ENCODE data around the gene CDC25B. TPM values are rescaled to one million over a fixed set of nuclear protein-coding genes. Genes with fewer than 3 reads are reported as not detected.

The CDC25B gene
- total and polyA plus RNA-seq, 10 of the 15 experiments (the other 5 are each of a cell fraction or from before 2014, with no cell fraction given): 4.6 to 58.8 (median 24.6) TPM

DNA sequence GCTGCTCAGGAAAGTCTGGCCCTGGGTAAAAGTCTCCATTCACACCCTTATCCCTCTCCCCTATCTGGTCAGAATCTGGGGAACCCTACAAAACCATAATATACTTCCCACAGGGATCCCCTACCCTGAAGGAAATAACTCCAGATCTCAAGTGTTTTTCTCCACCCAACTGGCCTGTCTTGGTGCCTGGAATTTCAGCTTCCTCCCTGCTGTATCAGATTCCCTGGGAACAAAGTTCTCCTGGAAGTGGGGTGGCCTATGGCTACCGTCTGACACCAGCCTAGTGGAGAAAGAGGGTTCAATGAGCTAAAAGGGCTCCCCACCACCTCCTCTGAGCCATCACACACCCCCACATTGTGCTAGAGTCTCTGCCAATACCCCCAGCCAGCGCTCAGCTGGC, 48.6 kb upstream of the CDC25B start:
- Histone ChIP-seq H3K4me3 (no peak overlapping the region), H3K36me3 (ENCODE audit: control insufficient read depth in 2 of 2, insufficient read depth in 2 of 2, low read length in 1 of 2) (no peaks in the 10 kb centered on the region), H3K79me2 (ENCODE audit: control insufficient read depth, insufficient read depth, low read length) (no peaks in the 10 kb centered on the region), H2AFZ (ENCODE audit: control insufficient read depth, low read depth, low read length) (no peak overlapping the region), H3K27ac (ENCODE audit: control insufficient read depth, insufficient read depth) (no peak overlapping the region), H4K20me1 (ENCODE audit: control insufficient read depth, insufficient read depth) (no peaks in the 10 kb centered on the region), H3K27me3 (replicated peaks in 1 of 2; ENCODE audit: control insufficient read depth in 2 of 2, insufficient read depth in 2 of 2, low read length in 1 of 2) (no peaks in the 10 kb centered on the region), H3K4me1 (ENCODE audit: control insufficient read depth, insufficient read depth, low read length) (no peaks in the 10 kb centered on the region), H3K4me2 (ENCODE audit: control insufficient read depth, insufficient read depth) (no peak overlapping the region), H3K9me3 (replicated peaks; ENCODE audit: control insufficient read depth, insufficient read depth, low read length) (no peaks in the 10 kb centered on the region), H3K9ac (ENCODE audit: control insufficient read depth, insufficient read depth, low read length) (no peak overlapping the region)
- FAIRE-seq (no peak), ATAC-seq (no peak), DNase-seq (ENCODE audit: low read depth, low spot score) (no peak)
- no TSS peak for BruUV-seq (replicated peaks)
- 0% methylated on average over 2 of the region's 2 CpGs for WGBS (ENCODE audit: insufficient coverage, insufficient replicate concordance, low lambda C conversion rate, missing lambda C conversion rate)
- intact Hi-C loops (cut with micrococcal nuclease; ENCODE audit: unreplicated experiment) (no loop called here), in situ Hi-C loops (cut with MboI) (no loop called here)
- TF ChIP-seq, protein P1, sequence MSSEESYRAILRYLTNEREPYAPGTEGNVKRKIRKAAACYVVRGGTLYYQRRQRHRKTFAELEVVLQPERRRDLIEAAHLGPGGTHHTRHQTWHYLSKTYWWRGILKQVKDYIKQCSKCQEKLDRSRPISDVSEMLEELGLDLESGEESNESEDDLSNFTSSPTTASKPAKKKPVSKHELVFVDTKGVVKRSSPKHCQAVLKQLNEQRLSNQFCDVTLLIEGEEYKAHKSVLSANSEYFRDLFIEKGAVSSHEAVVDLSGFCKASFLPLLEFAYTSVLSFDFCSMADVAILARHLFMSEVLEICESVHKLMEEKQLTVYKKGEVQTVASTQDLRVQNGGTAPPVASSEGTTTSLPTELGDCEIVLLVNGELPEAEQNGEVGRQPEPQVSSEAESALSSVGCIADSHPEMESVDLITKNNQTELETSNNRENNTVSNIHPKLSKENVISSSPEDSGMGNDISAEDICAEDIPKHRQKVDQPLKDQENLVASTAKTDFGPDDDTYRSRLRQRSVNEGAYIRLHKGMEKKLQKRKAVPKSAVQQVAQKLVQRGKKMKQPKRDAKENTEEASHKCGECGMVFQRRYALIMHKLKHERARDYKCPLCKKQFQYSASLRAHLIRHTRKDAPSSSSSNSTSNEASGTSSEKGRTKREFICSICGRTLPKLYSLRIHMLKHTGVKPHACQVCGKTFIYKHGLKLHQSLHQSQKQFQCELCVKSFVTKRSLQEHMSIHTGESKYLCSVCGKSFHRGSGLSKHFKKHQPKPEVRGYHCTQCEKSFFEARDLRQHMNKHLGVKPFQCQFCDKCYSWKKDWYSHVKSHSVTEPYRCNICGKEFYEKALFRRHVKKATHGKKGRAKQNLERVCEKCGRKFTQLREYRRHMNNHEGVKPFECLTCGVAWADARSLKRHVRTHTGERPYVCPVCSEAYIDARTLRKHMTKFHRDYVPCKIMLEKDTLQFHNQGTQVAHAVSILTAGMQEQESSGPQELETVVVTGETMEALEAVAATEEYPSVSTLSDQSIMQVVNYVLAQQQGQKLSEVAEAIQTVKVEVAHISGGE (CRISPR knock-in tag; IDR thresholded peaks at IDR 0.05): no peak
- no peak for TF ChIP-seq YBX1 (IDR thresholded peaks at IDR 0.05)
- POLR2A ChIA-PET: interaction anchor here (0.6 kb wide), 1 partner anchor 85 kb away, joined by 7 read pairs; no protein-coding TSS in a partner anchor
- CTCF ChIA-PET: interaction anchor here (1.2 to 1.5 kb wide), 3 partner anchors 9 to 71 kb away, joined by 3 to 7 read pairs (median 4); partner anchors contain the start of gene ADISSP
- RAD21 ChIA-PET (ENCODE audit: unreplicated experiment): no interaction called here
- SMC1A ChIA-PET (ENCODE audit: uncharacterized antibody, unreplicated experiment): interaction anchor here (1.5 kb wide), 1 partner anchor 10 kb away, joined by 6 read pairs; no protein-coding TSS in a partner anchor

DNA sequence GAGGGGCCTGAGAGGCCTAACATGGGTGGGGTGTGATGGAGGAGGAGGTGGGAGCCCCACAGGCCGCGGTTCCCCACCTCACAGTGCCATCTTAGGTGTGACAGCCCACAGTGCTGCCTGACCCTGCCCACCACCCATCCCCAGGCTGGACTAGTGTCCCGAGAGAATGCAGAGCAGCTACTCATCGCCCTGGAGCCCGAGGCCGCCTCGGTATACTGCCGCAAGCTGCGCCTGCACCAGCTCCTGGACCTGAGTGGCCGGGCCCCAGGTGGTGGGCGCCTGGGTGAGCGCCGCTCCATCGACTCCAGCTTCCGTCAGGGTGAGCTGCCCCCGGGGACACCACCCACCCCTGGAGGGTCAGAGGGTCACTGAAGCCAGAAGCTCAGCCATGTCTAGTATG, 48.0 kb upstream of the CDC25B start:
- RAD21 ChIA-PET (ENCODE audit: unreplicated experiment): no interaction called here
- WGBS (ENCODE audit: insufficient coverage, insufficient replicate concordance, low lambda C conversion rate, missing lambda C conversion rate): 65% methylated on average over 15 of the region's 16 CpGs

More for the DNA sequence above, 48.0 kb upstream of the CDC25B start:
- BruUV-seq (replicated peaks): no TSS peak
- DNase-seq (ENCODE audit: low read depth, low spot score) (no peak), FAIRE-seq (no peak), ATAC-seq (no peak)
- Histone ChIP-seq H3K27ac (ENCODE audit: control insufficient read depth, insufficient read depth) (no peak overlapping the region), H3K27me3 (replicated peaks in 1 of 2; ENCODE audit: control insufficient read depth in 2 of 2, insufficient read depth in 2 of 2, low read length in 1 of 2) (no peaks in the 10 kb centered on the region), H3K9ac (ENCODE audit: control insufficient read depth, insufficient read depth, low read length) (no peak overlapping the region), H4K20me1 (ENCODE audit: control insufficient read depth, insufficient read depth) (no peaks in the 10 kb centered on the region), H2AFZ (ENCODE audit: control insufficient read depth, low read depth, low read length) (no peak overlapping the region), H3K4me3 (no peak overlapping the region), H3K4me1 (ENCODE audit: control insufficient read depth, insufficient read depth, low read length) (no peaks in the 10 kb centered on the region), H3K36me3 (ENCODE audit: control insufficient read depth in 2 of 2, insufficient read depth in 2 of 2, low read length in 1 of 2) (no peaks in the 10 kb centered on the region), H3K9me3 (replicated peaks; ENCODE audit: control insufficient read depth, insufficient read depth, low read length) (no peaks in the 10 kb centered on the region), H3K79me2 (ENCODE audit: control insufficient read depth, insufficient read depth, low read length) (no peaks in the 10 kb centered on the region), H3K4me2 (ENCODE audit: control insufficient read depth, insufficient read depth) (no peak overlapping the region)
- ChIA-PET CTCF (interaction anchor here (1.2 to 1.5 kb wide), 3 partner anchors 9 to 71 kb away, joined by 3 to 7 read pairs (median 4); partner anchors contain the start of gene ADISSP), SMC1A (ENCODE audit: uncharacterized antibody, unreplicated experiment) (interaction anchor here (1.0 to 1.5 kb wide), 2 partner anchors 9 to 20 kb away, joined by 3 to 6 read pairs; partner anchors contain the start of gene ADISSP), POLR2A (no interaction called here)
- in situ Hi-C loops (cut with MboI): no loop called here
- no peak for TF ChIP-seq KDM1A (IDR thresholded peaks at IDR 0.05; ENCODE audit: borderline replicate concordance)
- TF ChIP-seq, protein P2, sequence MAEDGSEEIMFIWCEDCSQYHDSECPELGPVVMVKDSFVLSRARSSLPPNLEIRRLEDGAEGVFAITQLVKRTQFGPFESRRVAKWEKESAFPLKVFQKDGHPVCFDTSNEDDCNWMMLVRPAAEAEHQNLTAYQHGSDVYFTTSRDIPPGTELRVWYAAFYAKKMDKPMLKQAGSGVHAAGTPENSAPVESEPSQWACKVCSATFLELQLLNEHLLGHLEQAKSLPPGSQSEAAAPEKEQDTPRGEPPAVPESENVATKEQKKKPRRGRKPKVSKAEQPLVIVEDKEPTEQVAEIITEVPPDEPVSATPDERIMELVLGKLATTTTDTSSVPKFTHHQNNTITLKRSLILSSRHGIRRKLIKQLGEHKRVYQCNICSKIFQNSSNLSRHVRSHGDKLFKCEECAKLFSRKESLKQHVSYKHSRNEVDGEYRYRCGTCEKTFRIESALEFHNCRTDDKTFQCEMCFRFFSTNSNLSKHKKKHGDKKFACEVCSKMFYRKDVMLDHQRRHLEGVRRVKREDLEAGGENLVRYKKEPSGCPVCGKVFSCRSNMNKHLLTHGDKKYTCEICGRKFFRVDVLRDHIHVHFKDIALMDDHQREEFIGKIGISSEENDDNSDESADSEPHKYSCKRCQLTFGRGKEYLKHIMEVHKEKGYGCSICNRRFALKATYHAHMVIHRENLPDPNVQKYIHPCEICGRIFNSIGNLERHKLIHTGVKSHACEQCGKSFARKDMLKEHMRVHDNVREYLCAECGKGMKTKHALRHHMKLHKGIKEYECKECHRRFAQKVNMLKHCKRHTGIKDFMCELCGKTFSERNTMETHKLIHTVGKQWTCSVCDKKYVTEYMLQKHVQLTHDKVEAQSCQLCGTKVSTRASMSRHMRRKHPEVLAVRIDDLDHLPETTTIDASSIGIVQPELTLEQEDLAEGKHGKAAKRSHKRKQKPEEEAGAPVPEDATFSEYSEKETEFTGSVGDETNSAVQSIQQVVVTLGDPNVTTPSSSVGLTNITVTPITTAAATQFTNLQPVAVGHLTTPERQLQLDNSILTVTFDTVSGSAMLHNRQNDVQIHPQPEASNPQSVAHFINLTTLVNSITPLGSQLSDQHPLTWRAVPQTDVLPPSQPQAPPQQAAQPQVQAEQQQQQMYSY (CRISPR knock-in tag; IDR thresholded peaks at IDR 0.05): no peak
- intact Hi-C loops (cut with micrococcal nuclease; ENCODE audit: unreplicated experiment): loop anchor here (2.0 kb wide), 2 partner anchors 31 to 73 kb away; partner anchors contain the start of gene AP5S1

Measured in GM12878 (cell line).